HG03354 (cell line): ENCODE results near the gene BPIFA1.

Source experiments
- ATAC-seq: cut with Tn5 transposase; IDR thresholded peaks from one replicate; pipeline ENCODE4 v1.9.1; 2021; ENCODE audit warnings: mild to moderate bottlenecking; ENCODE audit not compliant: unreplicated experiment, poor library complexity, severe bottlenecking

BPIFA1 gene

GRCh38 chr20:33239418-33239817, 3.6 kb downstream of the BPIFA1 start:
- ATAC-seq, result no peak

- ATAC-seq, result no peak
These were observed 4.4 kb downstream of the BPIFA1 start for GRCh38 chr20:33239979-33240736.

GRCh38 chr20:33240923-33241322, 5.1 kb downstream of the BPIFA1 start:
- no peak for ATAC-seq

- ATAC-seq, result no peak
These were observed 6.7 kb downstream of the BPIFA1 start for GRCh38 chr20:33242319-33243100.

- no peak for ATAC-seq
These were observed 10.3 kb downstream of the BPIFA1 start for GRCh38 chr20:33246077-33246476.

GRCh38 chr20:33249456-33249855, 13.7 kb downstream of the BPIFA1 start:
- ATAC-seq, result no peak

GRCh38 chr20:33250666-33251065, 14.9 kb downstream of the BPIFA1 start:
- no peak for ATAC-seq

GRCh38 chr20:33251496-33251895, 15.7 kb downstream of the BPIFA1 start:
- no peak for ATAC-seq

- no peak for ATAC-seq
These were observed 16.7 kb downstream of the BPIFA1 start for GRCh38 chr20:33252460-33252859.

- ATAC-seq, result no peak
These were observed 19.2 kb downstream of the BPIFA1 start for GRCh38 chr20:33255005-33255404.

GRCh38 chr20:33257237-33257636, 21.4 kb downstream of the BPIFA1 start:
- no peak for ATAC-seq

- ATAC-seq, result no peak
These were observed 23.6 kb downstream of the BPIFA1 start for GRCh38 chr20:33259371-33259770.

GRCh38 chr20:33261465-33261864, 25.7 kb downstream of the BPIFA1 start:
- no peak for ATAC-seq

- no peak for ATAC-seq
These were observed 26.9 kb downstream of the BPIFA1 start for GRCh38 chr20:33262658-33263065.

GRCh38 chr20:33263784-33264183, 28.0 kb downstream of the BPIFA1 start:
- ATAC-seq, result no peak

- ATAC-seq, result no peak
These were observed 31.9 kb downstream of the BPIFA1 start for GRCh38 chr20:33267701-33268100.

- ATAC-seq, result no peak
These were observed 36.5 kb downstream of the BPIFA1 start for GRCh38 chr20:33272155-33272873.

- ATAC-seq, result no peak
These were observed 37.5 kb downstream of the BPIFA1 start for GRCh38 chr20:33273117-33273851.

- no peak for ATAC-seq
These were observed 39.4 kb downstream of the BPIFA1 start for GRCh38 chr20:33275215-33275614.

GRCh38 chr20:33275871-33276270, 40.1 kb downstream of the BPIFA1 start:
- no peak for ATAC-seq
